MCF 10A (cell line): ENCODE data around the gene MN1. TPM values are rescaled to one million over a fixed set of nuclear protein-coding genes. Genes with fewer than 3 reads are reported as not detected.

Experiments used
- BruUV-seq: library from RNA; stranded (reverse); fragments of 400-500 nt; replicated peaks from 2 replicates; lab custom pipeline; 2021; lab: Mats Ljungman, UMichigan
- CTCF ChIA-PET: fragments of 300-600 bp; sonication (Branson Sonifier 250); formaldehyde crosslinking; extraction: SDS; loops from one replicate; lab custom pipeline; 2021; ENCODE audit warnings: antibody characterized with exemption, inconsistent platforms; lab: Yijun Ruan, JAX
- POLR2A ChIA-PET: fragments of 300-600, 350-650 bp; sonication (Branson Sonifier 250); formaldehyde crosslinking; extraction: SDS; loops from one replicate; lab custom pipeline; 2020; ENCODE audit warnings: antibody characterized with exemption, inconsistent platforms; lab: Yijun Ruan, JAX
- DNase-seq: peaks from one replicate; pipeline ENCODE4 v3.0.0-alpha.2; 2018; ENCODE audit not compliant: unreplicated experiment
- H3K27ac Mint-ChIP-seq: one replicate; pipeline ENCODE4 v1.8.0; 2022; ENCODE audit warnings: mild to moderate bottlenecking, low read depth, mixed read lengths; ENCODE audit not compliant: unreplicated experiment
- H3K27me3 Mint-ChIP-seq: one replicate; pipeline ENCODE4 v1.8.0; 2022; ENCODE audit warnings: mixed read lengths; ENCODE audit not compliant: insufficient read depth, unreplicated experiment
- H3K36me3 Mint-ChIP-seq: one replicate; pipeline ENCODE4 v1.8.0; 2022; ENCODE audit warnings: mild to moderate bottlenecking, moderate library complexity, mixed read lengths; ENCODE audit not compliant: insufficient read depth, unreplicated experiment
- H3K4me1 Mint-ChIP-seq: one replicate; pipeline ENCODE4 v1.8.0; 2022; ENCODE audit warnings: mixed read lengths; ENCODE audit not compliant: insufficient read depth, unreplicated experiment
- H3K4me3 Mint-ChIP-seq: one replicate; pipeline ENCODE4 v1.8.0; 2022; ENCODE audit warnings: mild to moderate bottlenecking, moderate library complexity, mixed read lengths; ENCODE audit not compliant: unreplicated experiment
- H3K9me3 Mint-ChIP-seq: one replicate; pipeline ENCODE4 v1.8.0; 2022; ENCODE audit warnings: mixed read lengths; ENCODE audit not compliant: unreplicated experiment
- CTCF ChIP-seq: fragments of 200-600 bp; IDR thresholded peaks from one replicate; pipeline ENCODE4 v1.8.0; 2022; ENCODE audit warnings: antibody characterized with exemption, mild to moderate bottlenecking; ENCODE audit not compliant: unreplicated experiment
- intact Hi-C: fragments of 100-400 bp; cut with micrococcal nuclease; formaldehyde crosslinking; loops from 2 replicates; pipeline ENCODE4 v1.14.1; 2022
- total RNA-seq: library from RNA; stranded (reverse); gene quantifications from 2 replicates; pipeline ENCODE4 v1.2.3, GENCODE V29; 2022

The MN1 gene
- total RNA-seq, 1 experiment from 2014 or later = 3.9 TPM

GRCh38 chr22:27717094-27717493, 84.5 kb downstream of the MN1 start:
- H3K4me3 Mint-ChIP-seq = no peak overlapping the region
- CTCF ChIA-PET = no interaction called here
- BruUV-seq = no TSS peak
- POLR2A ChIA-PET = interaction anchor here (1.7 kb wide), 1 partner anchor 10 kb away, joined by 7 read pairs; no protein-coding TSS in a partner anchor
- no peak for DNase-seq
- H3K27ac Mint-ChIP-seq = peak overlapping the region; percentile 98
- peaks cover 25% of the 10 kb centered on the region for H3K4me1 Mint-ChIP-seq
- no peaks in the 10 kb centered on the region for H3K36me3 Mint-ChIP-seq
- no peaks in the 10 kb centered on the region for H3K27me3 Mint-ChIP-seq
- intact Hi-C loops = loop anchor here (5.0 to 10.0 kb wide), 2 partner anchors 35 to 312 kb away; no protein-coding TSS in a partner anchor
- no peaks in the 10 kb centered on the region for H3K9me3 Mint-ChIP-seq
- TF ChIP-seq CTCF = no peak

GRCh38 chr22:27716074-27716473, 85.5 kb downstream of the MN1 start:
- intact Hi-C loops = loop anchor here (5.0 to 10.0 kb wide), 2 partner anchors 36 to 311 kb away; no protein-coding TSS in a partner anchor

GRCh38 chr22:27715106-27715505, 86.5 kb downstream of the MN1 start:
- ChIA-PET CTCF (interaction anchor here (1.3 kb wide), 1 partner anchor 1036 kb away, joined by 3 read pairs; no protein-coding TSS in a partner anchor), POLR2A (no interaction called here)
- no peak for DNase-seq
- Mint-ChIP-seq H3K27me3 (no peaks in the 10 kb centered on the region), H3K36me3 (no peaks in the 10 kb centered on the region), H3K27ac (no peak overlapping the region), H3K9me3 (no peaks in the 10 kb centered on the region), H3K4me3 (no peak overlapping the region), H3K4me1 (peaks cover 25% of the 10 kb centered on the region)
- no peak for TF ChIP-seq CTCF
- no TSS peak for BruUV-seq
- intact Hi-C loops = loop anchor here (5.0 to 10.0 kb wide), 2 partner anchors 37 to 310 kb away; no protein-coding TSS in a partner anchor

More at GRCh38 chr22:27716074-27716473, 85.5 kb downstream of the MN1 start:
- ChIA-PET CTCF (interaction anchor here (1.3 kb wide), 1 partner anchor 1037 kb away, joined by 3 read pairs; no protein-coding TSS in a partner anchor), POLR2A (no interaction called here)
- H3K4me3 Mint-ChIP-seq = no peak overlapping the region
- no TSS peak for BruUV-seq
- H3K36me3 Mint-ChIP-seq = no peaks in the 10 kb centered on the region
- no peak for DNase-seq
- H3K4me1 Mint-ChIP-seq = peaks cover 25% of the 10 kb centered on the region
- H3K27ac Mint-ChIP-seq = no peak overlapping the region
- no peaks in the 10 kb centered on the region for H3K27me3 Mint-ChIP-seq
- H3K9me3 Mint-ChIP-seq = no peaks in the 10 kb centered on the region
- TF ChIP-seq CTCF = no peak

- Mint-ChIP-seq H3K4me3 (no peak overlapping the region), H3K27me3 (no peaks in the 10 kb centered on the region), H3K36me3 (no peaks in the 10 kb centered on the region), H3K27ac (peak overlapping the region; percentile 41), H3K4me1 (peaks cover 16% of the 10 kb centered on the region), H3K9me3 (no peaks in the 10 kb centered on the region)
- intact Hi-C loops = loop anchor here (10.0 kb wide), 1 partner anchor 309 kb away; no protein-coding TSS in a partner anchor
- ChIA-PET CTCF (interaction anchor here (0.7 kb wide), 1 partner anchor 534 kb away, joined by 3 read pairs; no protein-coding TSS in a partner anchor), POLR2A (interaction anchor here (0.6 kb wide), 1 partner anchor 1367 kb away, joined by 3 read pairs; no protein-coding TSS in a partner anchor)
- TF ChIP-seq CTCF = no peak
- BruUV-seq = no TSS peak
- DNase-seq = no peak
These were observed 87.5 kb downstream of the MN1 start for GRCh38 chr22:27714068-27714467.
